Prostate gland (tissue), 2 donors: ENCODE data around the gene CASP9.

Source experiments
- POLR2AphosphoS5 ChIP-seq: sonication (generic); formaldehyde crosslinking; IDR thresholded peaks from one replicate; pipeline ENCODE4 v1.6.1; 2017; ENCODE audit warnings: antibody characterized with exemption
- TF ChIP-seq, protein P1 (sequence below), 4 experiments: fragments of 200-600 bp in 2 of 4; fragments of 450-650 bp in 2 of 4; sonication (generic) in 2 of 4; IDR thresholded peaks; 1 replicate in 3 of 4; 2 replicates in 1 of 4; pipeline ENCODE4 v1.5.1; 2016 to 2019; ENCODE audit warnings: antibody characterized with exemption in 4 of 4, mild to moderate bottlenecking in 2 of 4, moderate library complexity in 2 of 4

DNA sequence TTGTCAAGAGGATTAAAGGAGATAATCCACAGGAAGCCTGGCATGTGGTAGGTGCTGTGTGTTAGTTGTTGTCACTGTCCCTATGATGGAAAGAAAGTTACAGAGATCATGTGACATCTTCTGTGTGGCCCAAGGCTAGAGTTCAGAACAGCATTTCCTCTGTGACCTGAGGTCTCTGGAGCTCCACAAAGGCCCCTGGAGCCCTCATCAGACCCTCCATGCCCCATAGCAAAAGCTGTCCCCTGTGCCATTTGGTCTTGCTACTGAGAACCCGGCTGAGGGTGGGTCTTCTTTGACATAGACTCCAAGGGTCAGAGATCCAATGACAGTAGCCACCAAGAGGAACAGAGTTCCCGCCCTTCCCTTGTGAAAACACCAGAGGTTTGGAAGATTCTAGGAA is 40.0 kb downstream of the CASP9 start:
- TF ChIP-seq, protein P1, sequence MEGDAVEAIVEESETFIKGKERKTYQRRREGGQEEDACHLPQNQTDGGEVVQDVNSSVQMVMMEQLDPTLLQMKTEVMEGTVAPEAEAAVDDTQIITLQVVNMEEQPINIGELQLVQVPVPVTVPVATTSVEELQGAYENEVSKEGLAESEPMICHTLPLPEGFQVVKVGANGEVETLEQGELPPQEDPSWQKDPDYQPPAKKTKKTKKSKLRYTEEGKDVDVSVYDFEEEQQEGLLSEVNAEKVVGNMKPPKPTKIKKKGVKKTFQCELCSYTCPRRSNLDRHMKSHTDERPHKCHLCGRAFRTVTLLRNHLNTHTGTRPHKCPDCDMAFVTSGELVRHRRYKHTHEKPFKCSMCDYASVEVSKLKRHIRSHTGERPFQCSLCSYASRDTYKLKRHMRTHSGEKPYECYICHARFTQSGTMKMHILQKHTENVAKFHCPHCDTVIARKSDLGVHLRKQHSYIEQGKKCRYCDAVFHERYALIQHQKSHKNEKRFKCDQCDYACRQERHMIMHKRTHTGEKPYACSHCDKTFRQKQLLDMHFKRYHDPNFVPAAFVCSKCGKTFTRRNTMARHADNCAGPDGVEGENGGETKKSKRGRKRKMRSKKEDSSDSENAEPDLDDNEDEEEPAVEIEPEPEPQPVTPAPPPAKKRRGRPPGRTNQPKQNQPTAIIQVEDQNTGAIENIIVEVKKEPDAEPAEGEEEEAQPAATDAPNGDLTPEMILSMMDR (IDR thresholded peaks at IDR 0.05), result no peak
- no peak for TF ChIP-seq POLR2AphosphoS5
